PC-9 (cell line): ENCODE results near the gene CLDN22. TPM values are rescaled to one million over a fixed set of nuclear protein-coding genes. Genes with fewer than 3 reads are reported as not detected.

Experiments
- BruUV-seq: library from RNA; stranded (reverse); fragments of 400-500 nt; replicated peaks from 2 replicates; lab custom pipeline; 2021; lab: Mats Ljungman, UMichigan
- CTCF ChIA-PET: fragments of 300-600 bp; sonication (Branson Sonifier 250); formaldehyde crosslinking; loops from one replicate; lab custom pipeline; 2022; ENCODE audit warnings: antibody characterized with exemption; lab: Charles Lee
- POLR2A ChIA-PET: fragments of 300-600 bp; sonication (Branson Sonifier 250); formaldehyde crosslinking; loops from one replicate; lab custom pipeline; 2022; ENCODE audit warnings: antibody characterized with exemption; ENCODE audit not compliant: unreplicated experiment; lab: Charles Lee
- DNase-seq, 2 experiments: peaks; one replicate each; pipeline versions ENCODE4 v3.0.0 to v3.0.0-alpha.2; 2015 to 2022; ENCODE audit warnings: mixed read lengths in 1 of 2
- H2AFZ ChIP-seq: fragments of 200-600 bp; sonication (generic); 2 replicates; pipeline ENCODE4 v1.8.1; 2017; ENCODE audit warnings: antibody characterized with exemption
- H3F3A ChIP-seq: fragments of 200-600 bp; sonication (generic); 2 replicates; pipeline ENCODE4 v1.8.1; 2017; ENCODE audit warnings: antibody characterized with exemption, mild to moderate bottlenecking, low read depth; ENCODE audit not compliant: insufficient read depth
- H3K27ac ChIP-seq: fragments of 200-600 bp; sonication (generic); 2 replicates; pipeline ENCODE4 v1.6.1; 2016; ENCODE audit warnings: mixed run types
- H3K27me3 ChIP-seq: fragments of 200-600 bp; sonication (generic); 2 replicates; pipeline ENCODE4 v1.6.1; 2016; ENCODE audit warnings: low read depth, mixed run types; ENCODE audit not compliant: insufficient read depth
- H3K36me3 ChIP-seq: fragments of 200-600 bp; sonication (generic); 2 replicates; pipeline ENCODE4 v1.6.1; 2016; ENCODE audit warnings: low read depth, mixed run types
- H3K4me1 ChIP-seq: fragments of 200-600 bp; sonication (generic); replicated peaks from 2 replicates; pipeline ENCODE4 v1.6.1; 2016; ENCODE audit warnings: mixed run types; ENCODE audit not compliant: insufficient read depth
- H3K4me2 ChIP-seq: fragments of 200-600 bp; sonication (generic); 2 replicates; pipeline ENCODE4 v1.6.1; 2017; ENCODE audit warnings: mixed run types
- H3K4me3 ChIP-seq: fragments of 200-600 bp; sonication (generic); 2 replicates; pipeline ENCODE4 v1.6.1; 2016; ENCODE audit warnings: mixed run types
- H3K79me2 ChIP-seq: fragments of 200-600 bp; sonication (generic); 2 replicates; pipeline ENCODE4 v1.6.1; 2017; ENCODE audit warnings: low read depth, mixed run types
- H3K9me2 ChIP-seq: fragments of 200-600 bp; sonication (generic); 2 replicates; pipeline ENCODE4 v1.8.1; 2017; ENCODE audit warnings: mild to moderate bottlenecking; ENCODE audit not compliant: insufficient read depth
- H3K9me3 ChIP-seq: fragments of 200-600 bp; sonication (generic); 2 replicates; pipeline ENCODE4 v1.8.1; 2016; ENCODE audit warnings: low read depth; ENCODE audit not compliant: insufficient read depth
- H4K20me1 ChIP-seq: fragments of 200-600 bp; sonication (generic); 2 replicates; pipeline ENCODE4 v1.8.1; 2017; ENCODE audit not compliant: insufficient read depth
- EZH2 ChIP-seq: fragments of 200-600 bp; sonication (generic); IDR thresholded peaks from 2 replicates; pipeline ENCODE4 v1.8.0; 2017; ENCODE audit warnings: antibody characterized with exemption, low read depth
- intact Hi-C: fragments of 100-400 bp; cut with micrococcal nuclease; formaldehyde crosslinking; loops from one replicate; pipeline ENCODE4 v1.10.0; 2022; ENCODE audit not compliant: unreplicated experiment
- total RNA-seq: library from RNA; stranded (reverse); gene quantifications from 2 replicates; pipeline ENCODE4 v1.2.3, GENCODE V29; 2021
- TF ChIP-seq, protein P1 (sequence below): fragments of 200-600 bp; sonication (generic); conservative IDR thresholded peaks from 2 replicates; pipeline ENCODE4 v1.6.1; 2017; ENCODE audit warnings: mixed run types, antibody characterized with exemption, mild to moderate bottlenecking, moderate library complexity

Gene CLDN22
- total RNA-seq, 1 experiment from 2014 or later = not detected

DNA sequence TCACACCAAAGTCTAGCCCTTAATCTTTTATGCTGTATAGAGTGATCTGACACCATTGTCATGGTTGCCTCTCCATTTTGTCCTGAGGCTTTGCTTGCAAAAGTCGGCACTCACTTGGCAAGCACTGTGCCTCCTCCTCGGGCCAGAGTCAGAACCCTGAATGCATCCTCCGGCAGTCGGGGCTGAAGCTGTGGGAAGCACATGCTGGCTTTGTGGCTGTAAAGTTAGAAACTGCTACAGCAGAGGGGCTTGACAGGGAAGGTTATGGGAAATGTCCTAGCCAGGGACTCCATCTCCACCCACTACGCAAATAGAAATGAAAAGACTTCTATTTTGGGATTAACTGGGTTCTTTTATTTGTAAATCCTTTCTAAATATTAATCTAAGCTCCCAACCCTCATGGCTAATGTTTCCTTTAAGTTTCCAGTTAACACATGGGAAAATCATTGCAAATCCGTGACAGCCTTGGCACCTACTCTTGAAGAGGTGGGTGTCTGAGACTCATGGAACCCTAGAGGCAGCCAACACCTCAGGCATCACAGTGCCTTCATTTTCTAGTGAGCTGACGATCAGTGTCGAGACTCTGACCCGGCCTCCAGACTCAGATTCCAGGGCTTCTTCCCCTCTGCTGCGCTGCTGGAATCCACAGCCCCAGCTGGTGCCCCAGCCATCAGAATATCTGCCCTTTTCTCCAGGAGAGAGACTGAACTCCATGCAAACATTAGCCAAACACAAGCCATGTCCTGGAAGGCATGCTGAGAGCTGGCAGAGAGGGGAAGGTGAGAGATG is 10.1 kb upstream of the CLDN22 start:
- no TSS peak for BruUV-seq
- ChIA-PET POLR2A (no interaction called here), CTCF (interaction anchor here (0.7 kb wide), 1 partner anchor 17 kb away, joined by 4 read pairs; no protein-coding TSS in a partner anchor)
- H4K20me1 ChIP-seq = no peaks in the 10 kb centered on the region
- no peaks in the 10 kb centered on the region for H3K9me3 ChIP-seq
- H3K4me1 ChIP-seq = no peaks in the 10 kb centered on the region
- H3F3A ChIP-seq = 0 out of 2 replicates have a peak, but pooled peaks cover 2% of the 10 kb centered on the region
- no peak overlapping the region for H3K27ac ChIP-seq
- TF ChIP-seq, protein P1, sequence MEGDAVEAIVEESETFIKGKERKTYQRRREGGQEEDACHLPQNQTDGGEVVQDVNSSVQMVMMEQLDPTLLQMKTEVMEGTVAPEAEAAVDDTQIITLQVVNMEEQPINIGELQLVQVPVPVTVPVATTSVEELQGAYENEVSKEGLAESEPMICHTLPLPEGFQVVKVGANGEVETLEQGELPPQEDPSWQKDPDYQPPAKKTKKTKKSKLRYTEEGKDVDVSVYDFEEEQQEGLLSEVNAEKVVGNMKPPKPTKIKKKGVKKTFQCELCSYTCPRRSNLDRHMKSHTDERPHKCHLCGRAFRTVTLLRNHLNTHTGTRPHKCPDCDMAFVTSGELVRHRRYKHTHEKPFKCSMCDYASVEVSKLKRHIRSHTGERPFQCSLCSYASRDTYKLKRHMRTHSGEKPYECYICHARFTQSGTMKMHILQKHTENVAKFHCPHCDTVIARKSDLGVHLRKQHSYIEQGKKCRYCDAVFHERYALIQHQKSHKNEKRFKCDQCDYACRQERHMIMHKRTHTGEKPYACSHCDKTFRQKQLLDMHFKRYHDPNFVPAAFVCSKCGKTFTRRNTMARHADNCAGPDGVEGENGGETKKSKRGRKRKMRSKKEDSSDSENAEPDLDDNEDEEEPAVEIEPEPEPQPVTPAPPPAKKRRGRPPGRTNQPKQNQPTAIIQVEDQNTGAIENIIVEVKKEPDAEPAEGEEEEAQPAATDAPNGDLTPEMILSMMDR = no peak
- no peak for TF ChIP-seq EZH2
- H3K79me2 ChIP-seq = no peaks in the 10 kb centered on the region
- intact Hi-C loops = no loop called here
- no peaks in the 10 kb centered on the region for H3K27me3 ChIP-seq
- H3K4me3 ChIP-seq = no peak overlapping the region
- DNase-seq = no peak
- H3K4me2 ChIP-seq = no peak overlapping the region
- no peaks in the 10 kb centered on the region for H3K9me2 ChIP-seq
- no peaks in the 10 kb centered on the region for H3K36me3 ChIP-seq
- no peak overlapping the region for H2AFZ ChIP-seq

DNA sequence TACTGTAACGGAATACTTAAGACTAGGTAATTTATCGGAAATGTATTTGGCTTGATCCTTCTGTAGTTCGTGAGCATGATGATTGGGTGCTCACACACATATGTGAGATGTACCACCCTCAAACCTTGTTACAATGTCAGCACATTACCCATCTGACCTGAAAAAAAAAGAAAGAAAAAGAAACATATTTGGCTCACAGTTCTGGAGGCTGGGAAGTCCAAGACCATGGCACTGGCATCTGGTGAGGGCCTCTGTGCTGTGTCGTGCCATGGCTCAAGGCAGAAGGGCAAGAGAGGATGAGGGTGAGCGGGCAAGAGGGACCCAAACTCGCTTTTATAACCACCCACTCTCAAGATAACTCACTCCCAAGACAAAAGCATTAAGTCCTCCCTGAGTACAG is 9.2 kb upstream of the CLDN22 start:
- POLR2A ChIA-PET = no interaction called here
- no TSS peak for BruUV-seq

DNA sequence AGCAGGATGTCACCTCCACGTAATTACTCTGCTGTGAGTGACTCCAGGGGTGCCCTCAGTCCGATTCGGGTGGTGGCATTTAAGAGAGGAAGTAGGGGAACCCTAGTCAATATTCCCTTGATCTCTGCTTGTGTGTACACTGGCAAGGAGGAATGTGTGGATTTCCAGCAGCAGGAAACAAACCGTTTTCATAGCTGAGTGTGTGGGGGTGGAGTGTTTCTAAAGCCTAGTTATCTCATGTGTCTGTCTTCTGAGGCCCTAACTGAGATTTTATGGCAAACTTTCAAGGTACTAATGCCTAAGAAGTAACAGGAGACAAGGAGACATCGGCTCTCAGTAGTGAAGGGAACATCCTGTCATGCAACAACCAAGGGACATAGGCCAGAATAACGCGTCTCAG is 8.8 kb upstream of the CLDN22 start:
- ChIA-PET CTCF (no interaction called here), POLR2A (no interaction called here)
- no peak overlapping the region for H2AFZ ChIP-seq
- H3F3A ChIP-seq = no peaks in the 10 kb centered on the region
- no peak overlapping the region for H3K27ac ChIP-seq
- H3K27me3 ChIP-seq = no peaks in the 10 kb centered on the region
- intact Hi-C loops = no loop called here
- no peaks in the 10 kb centered on the region for H3K9me2 ChIP-seq
- H3K4me3 ChIP-seq = no peak overlapping the region
- no peaks in the 10 kb centered on the region for H3K9me3 ChIP-seq
- no TSS peak for BruUV-seq
- H3K4me1 ChIP-seq = no peaks in the 10 kb centered on the region
- no peaks in the 10 kb centered on the region for H4K20me1 ChIP-seq
- no peak overlapping the region for H3K4me2 ChIP-seq
- DNase-seq = no peak
- TF ChIP-seq EZH2 = no peak
- TF ChIP-seq, protein P1 = no peak
- H3K36me3 ChIP-seq = no peaks in the 10 kb centered on the region
- no peaks in the 10 kb centered on the region for H3K79me2 ChIP-seq

More for the DNA sequence above, 9.2 kb upstream of the CLDN22 start:
- Histone ChIP-seq H3K9me2 (no peaks in the 10 kb centered on the region), H3K4me3 (no peak overlapping the region), H4K20me1 (no peaks in the 10 kb centered on the region), H3K4me2 (no peak overlapping the region), H3K4me1 (no peaks in the 10 kb centered on the region), H3K27me3 (no peaks in the 10 kb centered on the region), H3K79me2 (no peaks in the 10 kb centered on the region), H3K27ac (no peak overlapping the region), H3F3A (no peaks in the 10 kb centered on the region), H3K9me3 (no peaks in the 10 kb centered on the region), H3K36me3 (no peaks in the 10 kb centered on the region), H2AFZ (no peak overlapping the region)
- no peak for DNase-seq
- TF ChIP-seq EZH2 = no peak
- TF ChIP-seq, protein P1 = no peak
- CTCF ChIA-PET = interaction anchor here (0.7 kb wide), 1 partner anchor 18 kb away, joined by 4 read pairs; no protein-coding TSS in a partner anchor
- intact Hi-C loops = no loop called here
